Measurements from ENCODE around the gene PSMB8.

The PSMB8 gene

DNA sequence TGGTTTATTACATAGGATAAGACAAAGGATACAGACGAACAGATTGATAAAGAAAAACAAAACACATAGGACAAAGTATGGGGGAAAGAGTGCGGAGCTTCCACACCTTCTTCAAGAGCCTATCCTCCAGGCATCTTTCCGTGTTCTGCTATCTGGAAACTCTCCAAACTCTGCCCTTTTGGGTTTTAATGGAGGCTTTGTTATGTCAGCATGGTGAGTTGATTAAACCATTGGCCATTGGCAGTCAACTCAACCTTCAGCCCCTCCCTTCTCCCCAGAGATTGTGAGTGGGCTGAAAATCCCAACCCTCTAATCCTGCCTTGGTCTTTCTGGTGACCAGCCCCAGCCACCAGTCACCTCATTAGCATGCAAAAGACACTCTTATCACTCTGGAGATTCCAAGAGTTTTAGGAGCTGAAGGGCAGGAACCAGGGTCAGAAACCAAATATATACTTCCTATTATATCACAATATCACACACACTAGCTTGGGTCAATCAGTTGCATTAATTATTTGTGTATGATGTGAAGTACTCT, 50.9 kb downstream of the PSMB8 start:
- no peak overlapping the region for H3K9ac ChIP-seq (ENCODE audit: low read depth, low read length)
- H3K27ac ChIP-seq (ENCODE audit: low read depth, low read length): no peak overlapping the region
- peaks cover 8% of the 10 kb centered on the region for H3K4me1 ChIP-seq (ENCODE audit: control insufficient read depth, insufficient read depth, low read length)
- no peaks in the 10 kb centered on the region for H3K9me3 ChIP-seq (ENCODE audit: control insufficient read depth, insufficient read depth, low read length)
- H3K4me3 ChIP-seq (ENCODE audit: low read depth, low read length): no peak overlapping the region
- no peaks in the 10 kb centered on the region for H3K27me3 ChIP-seq (ENCODE audit: control insufficient read depth, insufficient read depth, low read length)
- no peaks in the 10 kb centered on the region for H3K36me3 ChIP-seq (ENCODE audit: control insufficient read depth, insufficient read depth, low read length)

Data from HUES48 (cell line).